Kidney (tissue), 14 donors: ENCODE results near the gene DUSP6. TPM values are rescaled to one million over a fixed set of nuclear protein-coding genes. Genes with fewer than 3 reads are reported as not detected.

Experiments used
- DNase-seq, 5 donors: peaks; one replicate each; pipeline ENCODE4 v3.0.0-alpha.2; 2013 to 2020
- FAIRE-seq: peaks from 2 replicates; lab custom pipeline; 2012; peaks lifted over from hg19 to GRCh38; lab: Jason Lieb, UNC
- H3K27ac ChIP-seq, 2 donors: one replicate each; pipeline ENCODE4 v1.7.0; 2013; ENCODE audit warnings: low read depth in 2 of 2, low read length in 2 of 2, inconsistent platforms in 1 of 2
- H3K27me3 ChIP-seq: one replicate; pipeline ENCODE4 v1.7.1; 2013; ENCODE audit warnings: low read length, inconsistent platforms; ENCODE audit not compliant: control insufficient read depth, insufficient read depth
- H3K36me3 ChIP-seq, 3 donors: one replicate each; pipeline versions ENCODE4 v1.7.0 to v1.7.1; 2013; ENCODE audit warnings: low read length in 3 of 3, control low read depth in 1 of 3, inconsistent platforms in 1 of 3; ENCODE audit not compliant: insufficient read depth in 3 of 3, control insufficient read depth in 2 of 3
- H3K4me1 ChIP-seq, 3 donors: one replicate each; pipeline versions ENCODE4 v1.7.0 to v1.7.1; 2013; ENCODE audit warnings: low read length in 3 of 3, inconsistent platforms in 1 of 3, low read depth in 1 of 3; ENCODE audit not compliant: control insufficient read depth in 2 of 3, insufficient read depth in 2 of 3
- H3K4me3 ChIP-seq, 3 donors: one replicate each; pipeline versions ENCODE4 v1.7.0 to v1.8.1; 2013; ENCODE audit warnings: low read length in 3 of 3, control low read depth in 1 of 3, inconsistent platforms in 1 of 3
- H3K9ac ChIP-seq, 3 donors: one replicate each; pipeline versions ENCODE4 v1.7.0 to v1.7.1; 2013; ENCODE audit warnings: low read length in 3 of 3, control low read depth in 1 of 3, inconsistent platforms in 1 of 3
- H3K9me3 ChIP-seq, 3 donors: one replicate each; pipeline versions ENCODE4 v1.7.0 to v1.7.1; 2013; ENCODE audit warnings: low read length in 3 of 3, control low read depth in 1 of 3, inconsistent platforms in 1 of 3; ENCODE audit not compliant: control insufficient read depth in 2 of 3, insufficient read depth in 1 of 3
- intact Hi-C: fragments of 100-400 bp; cut with DNase I; formaldehyde crosslinking; loops from one replicate; pipeline ENCODE4 v1.11.1; 2022
- polyA plus RNA-seq: library from polyadenylated mRNA; stranded (reverse); fragments of 350-450 nt; fragmentation: Illumina TruSeq; extraction: RNeasy Lipid Tissue Mini Kit (QIAGEN cat#74804); gene quantifications from one replicate; pipeline ENCODE4 v1.2.3, GENCODE V29; 2014; ENCODE audit warnings: low read depth, low replicate concordance; ENCODE audit not compliant: insufficient read depth
- total RNA-seq: library from RNA; stranded (reverse); fragmentation: NEBNext Ultra II Directional; extraction: Animal tissue kit (Norgen Biotek cat#: 25700); gene quantifications from one replicate; pipeline ENCODE4 v1.2.1, GENCODE V29; 2021
- TF ChIP-seq, protein P1 (sequence below): IDR thresholded peaks from 3 replicates; pipeline ENCODE4 v1.5.1; 2012; ENCODE audit warnings: mild to moderate bottlenecking, moderate library complexity, borderline replicate concordance; ENCODE audit not compliant: insufficient read depth; ENCODE audit errors: extremely low read depth
- donor health status: control.
- donor health status: control.
- donor health status: control.
- donor health status: control.
- donor health status: control.
- donor health status: DM: yes; HTN: yes; CAD: no.
- donor health status: Normal renal cell carcinoma (clear cell type).

Gene DUSP6
- total and polyA plus RNA-seq, 2 donors from 2014 or later, result 35.3 to 91.8 TPM

DNA sequence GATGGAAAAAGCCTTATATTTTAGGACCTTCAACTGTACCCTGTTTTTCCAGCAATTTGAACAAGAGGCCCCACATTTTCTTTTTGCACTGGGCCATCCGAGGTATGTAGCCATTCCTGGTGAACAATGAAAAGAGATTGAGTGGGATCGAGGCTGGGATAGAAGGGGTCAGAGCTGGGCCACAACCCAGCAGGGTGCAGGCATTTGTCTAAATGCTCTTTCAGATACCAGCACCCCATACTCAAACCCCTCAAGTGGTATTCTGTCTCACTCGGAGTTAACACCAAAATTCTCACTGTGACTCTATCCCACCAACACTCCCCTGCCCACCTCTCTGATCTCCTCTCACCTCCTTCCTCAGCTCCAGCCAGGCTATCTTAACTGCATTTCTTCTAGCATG is 26.8 kb downstream of the DUSP6 start:
- intact Hi-C loops, result no loop called here
- no peaks in the 10 kb centered on the region for H3K36me3 ChIP-seq
- H3K9ac ChIP-seq, result no peak overlapping the region
- peaks cover 3 to 15% (median 8%) of the 10 kb centered on the region in 3 donors for H3K4me1 ChIP-seq
- no peak for DNase-seq
- TF ChIP-seq, protein P1, sequence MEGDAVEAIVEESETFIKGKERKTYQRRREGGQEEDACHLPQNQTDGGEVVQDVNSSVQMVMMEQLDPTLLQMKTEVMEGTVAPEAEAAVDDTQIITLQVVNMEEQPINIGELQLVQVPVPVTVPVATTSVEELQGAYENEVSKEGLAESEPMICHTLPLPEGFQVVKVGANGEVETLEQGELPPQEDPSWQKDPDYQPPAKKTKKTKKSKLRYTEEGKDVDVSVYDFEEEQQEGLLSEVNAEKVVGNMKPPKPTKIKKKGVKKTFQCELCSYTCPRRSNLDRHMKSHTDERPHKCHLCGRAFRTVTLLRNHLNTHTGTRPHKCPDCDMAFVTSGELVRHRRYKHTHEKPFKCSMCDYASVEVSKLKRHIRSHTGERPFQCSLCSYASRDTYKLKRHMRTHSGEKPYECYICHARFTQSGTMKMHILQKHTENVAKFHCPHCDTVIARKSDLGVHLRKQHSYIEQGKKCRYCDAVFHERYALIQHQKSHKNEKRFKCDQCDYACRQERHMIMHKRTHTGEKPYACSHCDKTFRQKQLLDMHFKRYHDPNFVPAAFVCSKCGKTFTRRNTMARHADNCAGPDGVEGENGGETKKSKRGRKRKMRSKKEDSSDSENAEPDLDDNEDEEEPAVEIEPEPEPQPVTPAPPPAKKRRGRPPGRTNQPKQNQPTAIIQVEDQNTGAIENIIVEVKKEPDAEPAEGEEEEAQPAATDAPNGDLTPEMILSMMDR, result no peak
- no peak for FAIRE-seq
- H3K27me3 ChIP-seq, result no peaks in the 10 kb centered on the region
- H3K4me3 ChIP-seq, result no peak overlapping the region
- no peak overlapping the region for H3K27ac ChIP-seq
- H3K9me3 ChIP-seq, result no peaks in the 10 kb centered on the region

DNA sequence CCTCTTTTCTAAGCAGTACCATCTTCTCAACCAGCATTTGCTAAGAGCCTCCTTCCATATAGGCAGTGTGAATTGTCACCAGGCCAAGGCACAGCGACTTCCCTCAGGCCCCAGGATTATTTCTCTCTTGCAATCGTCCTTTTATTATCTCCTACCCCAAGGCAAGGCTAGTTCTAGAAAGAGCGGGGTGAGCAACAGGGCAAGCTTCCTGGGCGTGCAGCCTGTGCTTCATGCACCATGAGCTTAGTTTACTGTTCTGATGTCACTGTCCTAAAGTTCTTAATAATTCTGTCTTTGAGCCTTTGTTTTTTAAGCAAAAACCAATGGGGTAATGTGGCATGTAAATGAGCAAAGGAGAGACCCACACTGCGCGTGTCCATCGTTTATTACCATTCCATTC is 27.9 kb downstream of the DUSP6 start:
- no peaks in the 10 kb centered on the region for H3K36me3 ChIP-seq
- peaks cover 3 to 15% (median 8%) of the 10 kb centered on the region in 3 donors for H3K4me1 ChIP-seq
- DNase-seq, result peak in 1 of 5 donors; percentile 67
- no peaks in the 10 kb centered on the region for H3K27me3 ChIP-seq
- TF ChIP-seq, protein P1, result no peak
- no peak overlapping the region for H3K27ac ChIP-seq
- no peak overlapping the region for H3K9ac ChIP-seq
- no peaks in the 10 kb centered on the region for H3K9me3 ChIP-seq
- no peak for FAIRE-seq
- intact Hi-C loops, result no loop called here
- no peak overlapping the region for H3K4me3 ChIP-seq

- intact Hi-C loops, result no loop called here
- Histone ChIP-seq H3K27me3 (no peaks in the 10 kb centered on the region), H3K9ac (no peak overlapping the region), H3K27ac (no peak overlapping the region), H3K9me3 (no peaks in the 10 kb centered on the region), H3K36me3 (no peaks in the 10 kb centered on the region), H3K4me3 (no peak overlapping the region), H3K4me1 (peaks cover 0 to 12% (median 8%) of the 10 kb centered on the region in 3 donors)
- DNase-seq (no peak), FAIRE-seq (no peak)
- TF ChIP-seq, protein P1, result no peak
Observed at GRCh38 chr12:89323568-89324218, 28.6 kb downstream of the DUSP6 start.
